ENCODE data around the gene STIM1.
"Not testable (repeated sequence)": the region's sequence is repeated elsewhere in the genome, so short reads cannot be mapped to it uniquely, and the experiment has no call there.

STIM1 gene

DNA sequence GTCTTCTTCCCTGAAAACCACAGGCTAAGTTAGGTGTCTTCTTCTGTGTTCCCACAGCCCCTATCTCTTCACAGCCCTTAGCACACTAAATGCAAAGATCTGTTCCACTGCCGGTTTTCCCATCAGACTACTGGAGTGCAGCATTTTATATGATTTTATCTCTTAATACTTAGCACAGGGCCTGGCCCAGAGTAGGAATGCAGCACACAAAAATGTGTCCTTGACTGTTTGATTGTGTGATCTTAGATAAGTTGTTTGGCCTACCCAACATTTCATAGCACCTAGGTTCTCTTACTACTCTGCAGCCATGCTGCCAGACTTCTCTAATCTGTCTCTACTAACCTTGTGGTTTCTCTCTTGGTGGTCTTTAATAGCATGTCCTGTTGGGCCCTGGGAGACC lies 185.0 kb downstream of the STIM1 start:
- no peak for DNase-seq

DNA sequence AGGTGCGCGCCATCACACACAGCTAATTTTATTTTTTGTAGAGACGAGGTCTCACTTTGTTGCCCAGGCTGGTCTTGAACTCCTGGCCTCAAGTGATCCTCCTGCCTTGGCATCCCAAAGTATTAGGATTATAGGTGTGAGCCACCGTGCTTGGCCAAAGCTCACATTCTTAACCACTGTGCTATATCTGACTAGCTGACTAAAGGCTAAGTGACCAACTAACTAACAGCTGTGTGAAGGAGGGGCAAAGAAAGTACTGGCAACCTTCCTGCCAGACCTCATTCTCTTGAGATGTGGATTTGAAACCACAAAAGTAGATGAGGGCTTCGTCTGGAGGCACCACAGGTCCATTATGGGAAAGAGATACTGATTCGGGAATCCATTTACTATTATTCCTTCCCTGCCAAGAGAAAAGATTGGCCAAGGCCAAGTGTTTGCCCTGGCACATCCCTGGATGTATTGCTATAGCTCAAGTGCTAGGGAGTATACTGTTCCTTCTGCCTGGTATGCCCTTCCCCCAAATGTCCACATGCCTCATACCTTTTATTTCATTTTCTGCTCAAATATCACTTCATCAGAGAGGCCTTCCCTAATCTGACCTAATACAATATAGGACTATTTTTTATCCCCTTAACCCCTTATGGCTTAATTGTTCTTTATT lies 186.4 kb downstream of the STIM1 start:
- no peak for DNase-seq

DNA sequence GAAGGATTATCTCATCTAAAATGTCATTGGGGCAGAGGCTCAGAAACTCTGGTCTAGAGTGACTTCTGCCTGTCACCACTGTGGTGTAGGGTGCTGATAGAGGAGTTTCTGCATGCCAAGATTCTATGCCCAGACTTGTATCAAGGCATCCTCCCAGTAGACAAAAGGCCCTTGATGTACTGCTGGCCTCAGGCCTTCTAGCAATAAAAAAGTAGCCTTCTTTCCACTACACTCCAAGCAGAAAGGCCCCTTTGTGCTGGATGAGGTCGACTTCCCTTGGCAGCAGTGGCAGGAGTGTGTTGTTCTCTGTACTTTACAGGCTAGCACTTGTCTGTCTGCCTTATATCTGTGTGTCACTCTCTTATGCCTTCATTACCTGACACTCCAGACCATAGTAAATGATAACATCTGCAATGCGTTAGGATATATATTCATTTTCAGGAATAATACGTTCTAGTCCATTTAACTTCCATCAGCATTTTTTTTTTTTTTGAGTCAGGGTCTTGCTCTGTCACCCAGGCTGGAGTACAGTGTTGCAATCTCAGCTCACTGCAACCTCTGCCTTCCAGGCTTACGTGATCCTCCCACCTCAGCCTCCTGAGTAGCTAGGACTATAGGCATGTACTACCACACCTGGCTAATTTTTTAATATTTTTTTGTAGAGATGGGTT lies 189.6 kb downstream of the STIM1 start:
- DNase-seq, result no peak

DNA sequence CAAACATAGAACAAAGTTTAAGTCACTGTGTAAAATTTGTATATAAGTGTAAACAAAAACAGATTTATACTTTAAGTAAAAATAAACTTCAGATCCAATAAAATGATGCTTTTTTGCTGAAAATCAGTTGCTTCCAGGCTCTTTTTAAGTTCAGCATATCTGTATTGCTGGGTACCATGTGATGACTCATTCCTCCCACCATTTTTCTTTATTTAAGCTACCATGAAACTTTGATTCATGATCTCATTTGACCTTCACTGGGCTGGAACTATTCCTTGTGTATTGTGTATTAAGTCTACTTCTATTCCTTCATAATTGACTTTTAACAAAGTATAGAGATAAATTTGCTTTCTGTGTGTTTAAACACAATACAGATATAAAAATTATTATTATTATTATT lies 192.9 kb downstream of the STIM1 start:
- no peak for DNase-seq

DNA sequence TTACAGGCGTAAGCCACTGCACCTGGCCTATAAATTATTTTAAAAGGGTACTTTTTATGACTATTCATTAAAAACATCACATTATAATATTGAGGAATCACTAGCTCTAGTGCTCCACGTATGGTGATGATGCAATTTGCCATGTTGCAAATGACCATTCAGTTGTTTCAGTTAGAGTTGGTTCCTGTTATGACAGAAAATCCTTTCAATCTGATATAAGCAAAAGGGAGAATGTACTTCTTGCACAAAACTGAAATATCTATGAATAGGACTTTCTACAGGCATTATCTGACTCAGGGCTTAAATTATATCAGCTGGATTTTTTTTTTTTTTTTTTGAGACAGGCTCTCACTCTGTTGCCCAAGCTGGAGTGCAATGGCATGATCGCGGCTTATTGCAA lies 193.5 kb downstream of the STIM1 start:
- no peak for DNase-seq

DNA sequence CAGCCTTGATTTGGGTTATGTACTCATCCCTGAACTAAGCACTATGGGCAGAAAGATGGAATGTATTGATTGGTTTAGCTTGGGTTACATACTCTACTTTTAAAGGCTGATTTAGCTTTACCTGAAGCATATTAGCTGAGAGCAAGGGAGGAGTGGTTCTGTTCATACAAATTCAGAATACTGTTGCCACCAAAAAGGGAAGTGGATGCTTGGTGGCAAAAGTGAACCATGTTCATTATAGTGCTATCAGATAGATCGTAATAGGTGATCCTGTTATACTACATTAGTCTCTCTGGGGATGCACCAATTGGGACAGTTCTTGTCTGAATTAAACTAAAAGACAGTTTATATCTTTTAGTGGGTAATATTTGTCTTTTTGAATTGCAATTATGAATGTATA lies 194.7 kb downstream of the STIM1 start:
- DNase-seq, result no peak

DNA sequence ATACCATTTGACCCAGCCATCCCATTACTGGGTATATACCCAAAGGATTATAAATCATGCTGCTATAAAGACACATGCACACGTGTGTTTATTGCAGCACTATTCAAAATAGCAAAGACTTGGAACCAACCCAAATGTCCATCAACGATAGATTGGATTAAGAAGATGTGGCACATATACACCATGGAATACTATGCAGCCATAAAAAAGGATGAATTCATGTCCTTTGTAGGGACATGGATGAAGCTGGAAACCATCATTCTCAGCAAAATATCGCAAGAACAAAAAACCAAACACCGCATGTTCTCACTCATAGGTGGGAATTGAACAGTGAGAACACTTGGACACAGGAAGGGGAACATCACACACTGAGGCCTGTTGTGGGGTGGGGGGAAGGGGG lies 197.7 kb downstream of the STIM1 start:
- not testable (repeated sequence) for DNase-seq

DNA sequence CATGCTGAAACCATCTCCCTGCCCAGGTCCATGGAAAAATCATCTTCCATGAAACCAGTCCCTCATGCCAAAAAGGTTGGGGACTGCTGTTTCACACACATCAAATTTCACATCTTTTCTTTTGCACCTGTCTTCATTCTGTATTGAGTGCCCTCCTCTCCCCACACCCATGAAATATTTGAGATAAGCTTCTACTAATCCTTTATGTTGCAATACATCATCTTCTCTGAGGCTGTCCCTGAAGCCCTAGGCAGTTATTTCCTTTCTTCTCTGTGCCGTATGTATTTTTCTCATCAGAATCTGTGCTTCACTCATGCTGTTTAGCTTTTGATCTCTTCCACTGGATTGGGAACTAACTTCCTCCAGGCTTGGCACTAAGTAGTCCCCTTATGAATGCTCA lies 199.2 kb downstream of the STIM1 start:
- no peak for DNase-seq

DNA sequence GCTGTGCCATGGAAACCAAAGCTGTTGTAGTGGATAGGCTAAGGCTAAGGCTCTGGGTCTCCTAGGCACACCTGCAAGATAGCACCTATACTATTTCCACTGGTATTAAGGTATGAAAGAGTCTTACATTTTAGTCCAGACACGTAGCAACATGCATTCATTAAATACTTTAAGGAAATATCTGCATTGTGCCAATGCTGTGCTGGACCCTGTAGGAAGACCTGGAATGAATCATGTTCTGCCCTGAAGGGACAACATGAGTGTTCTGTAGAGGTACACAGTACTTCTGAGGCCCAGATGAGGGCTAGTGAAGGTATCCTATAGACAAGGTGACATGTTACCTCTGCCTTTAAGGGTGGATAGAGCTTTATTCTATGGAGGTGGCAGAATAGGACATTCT lies 204.0 kb downstream of the STIM1 start:
- DNase-seq, result no peak

DNA sequence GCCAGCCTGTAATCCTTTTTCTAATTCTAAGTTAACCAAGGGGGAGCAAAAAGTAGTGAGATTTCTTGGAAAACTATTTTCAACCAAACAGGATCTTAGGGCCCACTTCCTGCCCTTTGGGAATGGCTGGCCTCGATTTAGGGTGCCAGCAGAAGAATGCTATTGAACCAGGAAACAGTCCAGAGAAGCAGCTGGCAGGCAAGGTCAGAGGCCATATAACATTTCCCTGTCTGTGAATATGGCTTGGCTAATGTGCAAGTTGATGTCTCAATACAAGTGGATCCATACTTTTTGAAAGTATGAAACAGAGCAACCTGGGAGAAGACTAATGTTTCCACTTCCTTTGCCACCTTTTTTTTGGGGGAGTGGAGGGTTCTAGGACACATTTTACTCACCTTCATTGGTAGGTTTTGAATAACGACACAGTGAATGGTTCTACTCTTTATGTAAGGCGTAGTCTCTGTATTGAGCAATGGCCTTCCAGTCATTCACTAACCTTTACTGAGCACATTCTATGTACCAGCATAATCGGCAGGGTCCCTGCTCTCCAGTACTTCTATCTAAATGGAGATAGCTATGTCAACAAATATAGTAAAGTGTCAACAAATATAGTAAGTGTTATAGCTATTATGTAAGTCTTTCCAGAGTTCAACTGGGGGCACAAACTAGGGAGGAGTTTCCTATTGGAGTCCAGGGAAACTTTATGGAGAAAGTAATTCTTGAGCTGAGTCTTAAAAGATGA lies 204.9 kb downstream of the STIM1 start:
- no peak for DNase-seq

DNA sequence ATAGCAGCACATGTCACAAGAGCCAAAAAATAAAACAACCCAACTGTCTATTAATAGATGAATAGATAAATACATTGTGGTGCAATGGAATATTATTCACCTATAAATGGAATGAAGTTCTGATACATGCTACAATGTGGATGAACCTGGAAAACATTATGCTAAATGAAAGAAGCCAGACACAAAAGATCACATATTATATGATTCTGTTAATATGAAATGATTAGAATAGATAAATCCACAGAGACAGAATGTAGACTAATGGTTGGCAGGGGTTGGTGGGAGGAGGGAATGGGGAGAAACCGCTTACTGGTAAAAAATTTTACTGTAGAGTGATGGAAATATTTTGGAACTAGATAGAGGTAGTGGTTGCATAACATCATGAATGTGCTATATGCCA lies 206.2 kb downstream of the STIM1 start:
- DNase-seq, result no peak

DNA sequence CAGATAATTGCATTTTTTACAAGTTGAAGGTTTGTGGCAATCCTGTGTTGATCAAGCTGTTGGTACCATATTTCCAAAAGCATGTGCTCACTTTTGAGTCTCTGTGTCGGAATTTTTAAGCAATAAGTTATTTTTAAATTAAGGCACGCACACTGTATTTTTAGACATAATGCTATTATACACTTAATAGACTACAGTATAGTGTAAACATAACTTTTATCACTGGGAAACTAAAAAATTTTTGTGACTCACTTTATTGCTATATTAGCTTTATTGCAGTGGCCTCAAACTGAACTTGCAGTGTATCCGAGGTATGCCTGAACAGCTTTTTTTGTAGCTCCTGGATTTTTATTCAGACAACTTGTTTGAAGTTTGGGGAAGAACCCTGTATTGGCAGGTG lies 207.9 kb downstream of the STIM1 start:
- DNase-seq, result no peak

DNA sequence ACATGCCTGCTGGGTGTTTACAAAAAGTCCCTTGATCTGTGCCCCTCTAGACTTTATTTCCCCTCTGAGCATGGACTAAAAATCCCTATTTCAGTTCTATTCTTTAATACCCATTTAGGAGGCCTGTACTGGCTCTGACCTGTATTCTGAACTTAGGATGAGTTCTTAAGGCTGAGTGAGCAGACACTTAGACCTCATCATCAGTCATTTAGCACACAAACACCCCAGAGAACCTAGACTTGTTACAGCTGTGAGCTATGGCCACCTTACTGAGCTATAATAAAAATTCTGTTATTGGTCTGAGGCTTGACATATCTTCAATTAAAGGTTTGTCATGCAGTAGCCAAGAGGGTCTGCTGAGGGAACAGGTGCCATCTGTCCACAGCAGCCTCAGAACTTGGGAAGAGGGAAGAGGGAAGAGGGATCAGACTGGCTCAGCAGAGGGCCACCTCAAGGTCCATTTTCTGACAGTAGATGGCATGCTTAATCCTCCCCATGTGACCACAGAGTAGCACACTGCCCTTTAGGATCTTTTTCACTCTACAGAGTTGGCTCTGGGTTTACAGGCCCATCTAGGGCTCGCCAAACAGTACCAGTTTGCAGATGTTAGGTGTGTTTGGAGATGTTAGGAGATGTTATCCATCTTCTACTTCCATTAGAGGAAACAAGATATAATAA lies 209.0 kb downstream of the STIM1 start:
- DNase-seq, result no peak

DNA sequence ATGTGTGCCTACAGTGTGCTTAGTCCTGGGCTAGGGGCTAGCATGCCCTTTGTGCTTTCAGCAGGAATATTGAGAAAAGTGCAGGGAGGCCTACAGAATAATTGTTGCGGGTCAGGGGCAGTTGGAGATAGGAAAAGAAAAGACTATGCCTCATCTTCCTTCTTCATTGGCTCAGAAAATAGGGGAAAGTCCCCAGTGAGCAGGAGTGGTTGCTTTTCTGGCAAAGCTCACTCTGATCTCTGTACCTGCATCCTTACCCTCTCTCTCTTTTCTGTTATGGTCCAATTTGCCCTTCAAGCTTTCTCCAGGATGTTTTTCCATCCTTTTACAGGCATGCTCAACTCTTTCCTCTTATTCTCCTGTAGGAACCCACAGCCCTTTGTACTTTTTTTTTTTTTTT lies 209.6 kb downstream of the STIM1 start:
- DNase-seq, result no peak

DNA sequence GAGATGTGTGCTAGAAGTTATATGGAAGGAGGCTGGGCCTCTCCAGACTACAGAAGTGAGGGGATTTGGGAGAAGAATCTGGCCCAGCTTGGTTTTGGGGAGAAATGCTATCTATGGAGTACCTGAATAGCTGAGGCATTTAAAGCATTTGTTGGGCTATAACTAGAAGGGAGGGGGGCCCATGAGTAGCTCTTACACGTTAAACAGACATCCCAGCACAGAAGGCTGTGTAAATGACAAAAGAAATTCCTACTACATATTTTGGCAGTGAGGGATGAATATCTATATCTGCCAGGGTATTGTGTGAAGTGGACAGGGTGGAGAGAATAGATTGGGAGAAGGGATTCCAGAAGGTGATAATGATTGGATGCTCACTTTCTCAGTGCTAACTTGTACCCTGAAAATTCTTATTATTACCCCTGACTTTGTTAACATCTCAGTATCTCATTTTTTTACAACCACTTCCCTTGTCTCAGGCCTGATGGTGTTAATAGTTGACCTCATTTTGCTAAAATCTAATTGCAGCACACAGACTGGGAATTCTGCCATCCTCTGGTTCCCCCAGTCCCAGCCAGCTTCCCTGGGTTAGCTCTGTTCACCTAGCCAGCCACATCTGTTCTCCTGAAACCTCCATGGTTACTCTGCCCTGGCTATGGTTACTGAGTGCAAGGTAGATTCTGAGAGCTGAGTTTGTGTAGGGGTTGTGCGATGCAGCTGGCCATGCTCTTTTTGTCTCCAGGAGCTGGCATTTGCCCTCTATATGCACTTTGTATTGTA lies 210.3 kb downstream of the STIM1 start:
- no peak for DNase-seq

DNA sequence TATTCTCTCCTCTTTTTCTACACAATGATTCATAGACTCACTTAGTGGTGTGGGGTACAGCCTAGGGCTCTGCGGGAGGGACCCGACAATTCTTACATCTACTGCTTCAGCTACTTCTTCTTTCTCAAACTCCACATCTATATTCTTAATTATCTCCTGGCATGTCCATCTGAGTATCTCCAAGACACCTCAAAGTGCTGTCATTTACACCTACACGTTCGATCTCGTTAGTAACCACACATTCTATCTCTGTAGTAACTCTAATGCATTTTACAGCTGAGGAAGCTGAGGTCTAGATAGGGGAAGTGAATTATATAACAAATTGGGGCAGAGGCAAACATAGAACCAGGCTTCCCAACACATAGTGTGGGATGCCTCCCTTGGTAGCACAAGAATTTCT lies 211.4 kb downstream of the STIM1 start:
- DNase-seq, result no peak

DNA sequence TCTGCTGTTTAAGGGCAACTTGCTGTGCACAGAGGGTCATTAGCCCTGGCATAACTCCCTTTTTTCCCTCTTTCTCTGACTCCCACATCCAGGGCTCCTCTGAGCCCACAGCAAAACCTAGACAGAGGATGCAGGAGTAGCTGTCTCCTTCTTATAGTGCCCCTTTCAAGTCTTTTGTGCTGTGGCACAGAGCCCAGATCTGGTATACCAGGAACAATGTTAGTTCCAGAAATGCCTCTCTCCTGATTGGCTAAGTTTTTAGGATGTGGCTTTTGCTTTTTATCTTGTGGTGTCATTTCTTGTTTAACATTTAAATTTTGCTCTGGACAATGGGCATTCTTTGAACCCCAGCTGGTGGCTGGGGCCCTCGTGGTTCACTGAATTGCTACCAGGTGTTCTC lies 213.5 kb downstream of the STIM1 start:
- DNase-seq, result no peak

DNA sequence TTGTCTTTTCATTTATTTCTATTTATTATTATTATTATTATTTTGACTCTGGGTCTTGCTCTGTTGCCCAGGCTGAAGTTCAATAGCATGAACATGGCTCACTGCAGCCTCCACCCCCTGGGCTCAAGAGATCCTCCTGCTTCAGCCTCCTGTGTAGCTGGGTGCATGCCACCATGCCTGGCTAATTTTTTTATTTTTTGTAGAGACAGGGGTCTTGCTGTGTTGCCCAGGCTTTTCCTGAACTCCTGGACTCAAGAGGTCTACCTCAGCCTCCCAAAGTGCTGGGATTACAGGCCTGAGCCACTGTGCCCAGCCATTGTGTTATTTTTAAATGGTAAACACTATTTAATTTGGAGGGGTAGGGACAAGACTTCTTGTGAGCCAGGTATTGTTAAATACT lies 215.9 kb downstream of the STIM1 start:
- DNase-seq, result no peak

DNA sequence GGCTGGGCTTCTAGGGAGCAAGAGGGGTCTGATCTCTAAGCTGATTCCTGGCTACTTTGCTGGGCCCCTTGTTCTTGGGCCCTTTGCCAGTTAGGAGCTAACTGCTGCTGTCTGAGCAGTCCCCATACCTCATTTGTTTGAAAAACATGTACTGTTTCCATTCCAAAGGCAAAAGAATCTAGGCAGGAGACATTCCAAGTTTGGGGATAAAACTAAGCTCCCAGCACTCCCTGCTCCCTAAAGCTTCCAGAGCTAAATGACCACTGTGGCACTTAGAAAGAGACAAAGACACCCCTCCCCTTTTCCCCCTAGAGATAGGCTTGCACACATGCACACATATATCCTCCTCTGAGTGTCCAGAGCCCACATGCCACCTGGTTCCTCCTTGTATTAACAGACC lies 216.4 kb downstream of the STIM1 start:
- DNase-seq, result no peak

DNA sequence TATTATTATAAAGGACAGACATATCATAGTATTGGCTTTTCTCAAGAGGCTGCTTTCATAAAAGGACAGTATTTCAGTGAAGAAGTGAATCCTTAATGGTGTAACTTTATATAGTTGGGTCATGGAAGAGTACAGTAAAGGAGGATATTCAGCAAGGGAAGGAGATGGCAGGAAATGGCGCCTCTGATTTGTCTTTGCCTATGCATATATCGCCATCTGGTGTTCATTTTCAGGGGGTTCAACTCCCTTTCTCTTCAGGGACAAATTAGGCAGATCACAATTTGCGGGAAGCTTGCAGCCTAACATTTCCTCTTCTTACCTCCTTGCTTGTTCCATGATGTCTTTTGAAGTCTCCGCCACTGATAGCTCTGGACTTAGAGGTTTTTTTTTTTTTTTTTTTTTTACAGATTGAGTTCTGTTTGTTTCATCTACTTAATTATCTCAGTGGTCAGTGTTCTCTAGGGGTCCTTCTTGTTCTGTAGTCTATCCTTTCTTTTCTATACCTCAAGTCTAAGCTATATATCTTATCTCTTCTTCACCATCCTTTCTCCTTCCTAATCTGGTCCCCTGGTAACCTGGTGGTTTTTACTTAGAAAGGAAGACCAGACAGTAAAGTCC lies 217.3 kb downstream of the STIM1 start:
- peak; percentile 53 for DNase-seq

DNA sequence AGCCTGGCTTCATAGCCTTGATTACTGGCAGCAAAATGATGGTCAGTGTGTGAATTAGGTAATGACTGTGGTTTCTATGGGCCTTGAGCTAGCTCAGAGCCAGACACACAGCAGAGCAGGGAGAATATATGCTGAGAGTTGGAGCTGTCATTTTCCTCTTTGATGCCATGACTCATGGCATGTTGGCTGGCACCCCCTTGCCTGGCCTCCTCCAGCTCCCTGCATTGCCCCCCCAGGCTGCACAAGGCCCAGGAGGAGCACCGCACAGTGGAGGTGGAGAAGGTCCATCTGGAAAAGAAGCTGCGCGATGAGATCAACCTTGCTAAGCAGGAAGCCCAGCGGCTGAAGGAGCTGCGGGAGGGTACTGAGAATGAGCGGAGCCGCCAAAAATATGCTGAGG lies 218.8 kb downstream of the STIM1 start:
- DNase-seq, result no peak

DNA sequence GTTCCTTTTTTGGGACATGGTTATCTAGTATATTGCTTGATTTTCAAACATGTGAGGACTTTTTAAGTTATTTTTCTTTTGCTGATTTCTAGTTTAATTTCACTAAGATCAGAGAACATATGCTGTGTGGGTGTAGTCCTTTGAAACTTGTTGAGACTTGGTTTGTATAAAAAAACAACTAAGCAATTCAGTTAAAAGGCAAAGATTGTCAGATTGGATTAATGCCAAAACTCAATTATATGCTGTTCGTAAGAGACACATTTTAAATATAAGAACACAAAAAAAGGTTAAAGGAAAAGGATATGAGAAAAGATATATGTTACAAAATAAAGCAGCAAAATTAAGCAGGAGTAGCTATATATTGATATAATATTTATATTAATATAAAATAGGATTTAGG lies 221.3 kb downstream of the STIM1 start:
- DNase-seq, result no peak

DNA sequence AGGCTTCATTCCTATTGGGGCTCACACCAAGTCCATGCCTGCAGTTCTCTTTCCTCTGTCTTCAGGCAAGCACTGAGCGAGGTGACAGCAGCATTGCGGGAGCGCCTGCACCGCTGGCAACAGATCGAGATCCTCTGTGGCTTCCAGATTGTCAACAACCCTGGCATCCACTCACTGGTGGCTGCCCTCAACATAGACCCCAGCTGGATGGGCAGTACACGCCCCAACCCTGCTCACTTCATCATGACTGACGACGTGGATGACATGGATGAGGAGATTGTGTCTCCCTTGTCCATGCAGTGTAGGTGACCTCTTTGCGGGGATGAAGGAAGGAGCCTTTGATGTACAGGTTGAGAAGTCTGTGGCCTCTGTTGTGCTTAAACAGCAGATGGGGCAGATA lies 227.7 kb downstream of the STIM1 start:
- no peak for DNase-seq

Measured in CD4-positive, alpha-beta T cell treated with Interleukin-15 for 1 hour (primary cell).